ENCODE results near the gene OTUD5. TPM values are rescaled to one million over a fixed set of nuclear protein-coding genes. Genes with fewer than 3 reads are reported as not detected.

Gene OTUD5
- polyA plus RNA-seq, 2 of the 4 experiments (the other 2 are of a cell fraction), result 45.9 to 57.7 TPM

DNA sequence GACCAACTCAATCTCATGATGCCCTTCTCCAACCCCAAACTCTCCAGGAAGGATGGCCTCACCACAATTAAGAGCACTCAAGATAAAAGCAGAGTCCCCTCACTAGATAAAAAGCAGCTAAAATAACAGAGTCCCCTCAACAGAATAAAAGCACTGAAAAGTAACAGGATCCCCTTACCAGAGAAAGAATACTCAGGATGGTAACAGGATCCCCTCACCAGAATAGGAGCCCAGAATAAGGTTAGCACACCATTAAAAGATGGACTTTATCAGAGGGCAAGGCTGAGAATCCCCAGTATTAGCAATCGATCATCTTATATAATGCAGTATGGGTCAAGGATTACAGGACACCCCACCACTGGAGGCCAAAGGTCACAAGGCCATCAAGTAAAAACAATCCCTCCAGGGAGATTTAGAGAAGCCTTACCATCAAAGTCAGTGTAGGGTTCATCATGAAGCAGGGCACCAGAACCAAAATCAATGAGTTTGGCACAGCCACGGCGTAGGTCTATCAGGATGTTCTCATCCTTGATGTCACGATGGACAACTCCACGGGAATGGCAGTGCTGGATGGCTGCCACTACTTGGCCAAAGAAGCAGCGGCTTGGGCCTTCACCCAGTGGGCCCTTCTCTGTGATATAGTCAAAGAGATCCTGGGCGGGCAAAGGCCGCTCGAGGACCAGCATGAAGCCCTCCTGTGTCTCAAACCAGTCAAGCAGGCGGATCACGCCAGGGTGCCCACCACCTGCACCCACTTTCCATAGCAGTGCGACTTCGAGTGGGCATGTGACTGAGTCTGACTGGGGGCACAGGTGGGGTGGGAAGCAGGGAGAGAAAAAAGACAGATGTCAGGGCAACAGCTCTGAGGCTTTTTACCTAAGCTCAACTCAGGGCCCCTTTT lies 42.6 kb downstream of the OTUD5 start:
- ATAC-seq (no peak), FAIRE-seq (no peak), DNase-seq (ENCODE audit: low read depth in 1 of 2, low spot score in 1 of 2) (no peak)
- TF ChIP-seq PHF8 (IDR thresholded peaks at IDR 0.05; ENCODE audit: borderline replicate concordance, low read depth) (no peak), BHLHE40 (IDR thresholded peaks at IDR 0.05; ENCODE audit: low read depth, low read length) (no peak), NFE2L2 (conservative IDR thresholded peaks at IDR 0.05; ENCODE audit: low read length) (no peak), POLR2A (IDR thresholded peaks at IDR 0.05; ENCODE audit: low read length) (no peak), SREBF2 (IDR thresholded peaks at IDR 0.05) (no peak), KDM1A (IDR thresholded peaks at IDR 0.05; ENCODE audit: low read depth) (no peak), RFX5 (IDR thresholded peaks at IDR 0.05) (no peak), ESRRA (IDR thresholded peaks at IDR 0.05; ENCODE audit: borderline replicate concordance, low read length) (no peak)
- TF ChIP-seq, protein P1, sequence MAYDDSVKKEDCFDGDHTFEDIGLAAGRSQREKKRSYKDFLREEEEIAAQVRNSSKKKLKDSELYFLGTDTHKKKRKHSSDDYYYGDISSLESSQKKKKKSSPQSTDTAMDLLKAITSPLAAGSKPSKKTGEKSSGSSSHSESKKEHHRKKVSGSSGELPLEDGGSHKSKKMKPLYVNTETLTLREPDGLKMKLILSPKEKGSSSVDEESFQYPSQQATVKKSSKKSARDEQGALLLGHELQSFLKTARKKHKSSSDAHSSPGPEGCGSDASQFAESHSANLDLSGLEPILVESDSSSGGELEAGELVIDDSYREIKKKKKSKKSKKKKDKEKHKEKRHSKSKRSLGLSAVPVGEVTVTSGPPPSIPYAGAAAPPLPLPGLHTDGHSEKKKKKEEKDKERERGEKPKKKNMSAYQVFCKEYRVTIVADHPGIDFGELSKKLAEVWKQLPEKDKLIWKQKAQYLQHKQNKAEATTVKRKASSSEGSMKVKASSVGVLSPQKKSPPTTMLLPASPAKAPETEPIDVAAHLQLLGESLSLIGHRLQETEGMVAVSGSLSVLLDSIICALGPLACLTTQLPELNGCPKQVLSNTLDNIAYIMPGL (CRISPR knock-in tag; IDR thresholded peaks at IDR 0.05; ENCODE audit: borderline replicate concordance), result no peak
- 94% methylated on average over 13 of the region's 13 CpGs for WGBS (ENCODE audit: missing lambda C conversion rate)
- Histone ChIP-seq H3K4me1 (peaks cover 26% of the 10 kb centered on the region), H3K4me2 (no peak overlapping the region), H3K27ac (no peak overlapping the region), H3K9me3 (no peaks in the 10 kb centered on the region), H3K4me3 (no peak overlapping the region)
- CTCF ChIA-PET, result interaction anchor here (1.6 to 2.2 kb wide), 2 partner anchors 14 to 22 kb away, joined by 6 to 14 read pairs; no protein-coding TSS in a partner anchor
- POLR2A ChIA-PET, result no interaction called here

DNA sequence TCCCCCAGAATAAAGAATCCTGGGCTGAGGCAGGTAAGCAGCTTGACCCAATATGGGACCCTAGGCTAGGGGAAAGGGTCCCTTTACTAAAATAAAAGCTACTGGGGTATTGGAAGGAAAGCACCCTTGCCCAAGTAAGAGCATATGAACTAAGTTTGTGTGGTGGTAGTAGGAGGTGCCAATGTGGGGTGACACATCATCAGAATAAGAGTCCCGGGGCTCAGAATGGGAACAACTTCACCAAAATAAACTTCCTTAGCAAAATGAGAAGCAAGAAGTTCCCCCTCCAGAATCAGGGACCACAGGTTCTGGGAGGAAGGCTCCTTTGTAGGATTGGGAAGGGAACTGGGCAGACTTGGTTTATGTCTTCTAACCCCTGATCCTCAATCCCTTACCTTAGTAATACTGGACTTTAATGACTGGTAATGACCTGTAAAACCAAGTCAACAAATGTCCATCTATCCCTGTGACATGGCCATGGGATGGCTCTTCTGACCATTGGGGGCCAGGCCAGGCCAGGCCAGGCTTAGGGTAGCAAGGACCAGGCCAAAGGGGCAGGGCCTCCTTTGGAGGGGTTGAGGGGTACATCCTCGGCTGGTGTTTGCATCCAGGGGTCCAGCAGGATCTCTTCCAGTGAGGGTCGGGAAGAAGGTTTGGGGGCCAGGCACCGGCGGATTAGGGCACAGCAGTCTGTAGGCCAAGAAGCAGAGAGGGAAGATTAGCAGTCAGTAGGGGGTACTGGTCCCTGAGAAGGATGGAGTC lies 43.6 kb downstream of the OTUD5 start:
- DNase-seq (ENCODE audit: low read depth in 1 of 2, low spot score in 1 of 2) (no peak), FAIRE-seq (no peak), ATAC-seq (no peak)
- Histone ChIP-seq H3K4me1 (peaks cover 22% of the 10 kb centered on the region), H3K9me3 (no peaks in the 10 kb centered on the region), H3K4me3 (no peak overlapping the region), H3K4me2 (no peak overlapping the region), H3K27ac (no peak overlapping the region)
- TF ChIP-seq MYC (IDR thresholded peaks at IDR 0.05; ENCODE audit: borderline replicate concordance, low read length) (no peak), HOXB13 (CRISPR knock-in tag; IDR thresholded peaks at IDR 0.05; ENCODE audit: low read depth) (no peak), NFE2L2 (conservative IDR thresholded peaks at IDR 0.05; ENCODE audit: low read length) (no peak), CBX8 (IDR thresholded peaks at IDR 0.05) (no peak), EP300 (IDR thresholded peaks at IDR 0.05) (no peak), HOXB5 (CRISPR knock-in tag; IDR thresholded peaks at IDR 0.05) (no peak), BHLHE40 (IDR thresholded peaks at IDR 0.05; ENCODE audit: low read depth, low read length) (no peak), JUNB (IDR thresholded peaks at IDR 0.05) (no peak), KDM5A (IDR thresholded peaks at IDR 0.05) (no peak)
- TF ChIP-seq, protein P2, sequence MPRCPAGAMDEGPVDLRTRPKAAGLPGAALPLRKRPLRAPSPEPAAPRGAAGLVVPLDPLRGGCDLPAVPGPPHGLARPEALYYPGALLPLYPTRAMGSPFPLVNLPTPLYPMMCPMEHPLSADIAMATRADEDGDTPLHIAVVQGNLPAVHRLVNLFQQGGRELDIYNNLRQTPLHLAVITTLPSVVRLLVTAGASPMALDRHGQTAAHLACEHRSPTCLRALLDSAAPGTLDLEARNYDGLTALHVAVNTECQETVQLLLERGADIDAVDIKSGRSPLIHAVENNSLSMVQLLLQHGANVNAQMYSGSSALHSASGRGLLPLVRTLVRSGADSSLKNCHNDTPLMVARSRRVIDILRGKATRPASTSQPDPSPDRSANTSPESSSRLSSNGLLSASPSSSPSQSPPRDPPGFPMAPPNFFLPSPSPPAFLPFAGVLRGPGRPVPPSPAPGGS (IDR thresholded peaks at IDR 0.05), result no peak
- TF ChIP-seq, protein P3, sequence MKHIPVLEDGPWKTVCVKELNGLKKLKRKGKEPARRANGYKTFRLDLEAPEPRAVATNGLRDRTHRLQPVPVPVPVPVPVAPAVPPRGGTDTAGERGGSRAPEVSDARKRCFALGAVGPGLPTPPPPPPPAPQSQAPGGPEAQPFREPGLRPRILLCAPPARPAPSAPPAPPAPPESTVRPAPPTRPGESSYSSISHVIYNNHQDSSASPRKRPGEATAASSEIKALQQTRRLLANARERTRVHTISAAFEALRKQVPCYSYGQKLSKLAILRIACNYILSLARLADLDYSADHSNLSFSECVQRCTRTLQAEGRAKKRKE (CRISPR knock-in tag; IDR thresholded peaks at IDR 0.05; ENCODE audit: low read depth), result no peak
- TF ChIP-seq, protein P4, sequence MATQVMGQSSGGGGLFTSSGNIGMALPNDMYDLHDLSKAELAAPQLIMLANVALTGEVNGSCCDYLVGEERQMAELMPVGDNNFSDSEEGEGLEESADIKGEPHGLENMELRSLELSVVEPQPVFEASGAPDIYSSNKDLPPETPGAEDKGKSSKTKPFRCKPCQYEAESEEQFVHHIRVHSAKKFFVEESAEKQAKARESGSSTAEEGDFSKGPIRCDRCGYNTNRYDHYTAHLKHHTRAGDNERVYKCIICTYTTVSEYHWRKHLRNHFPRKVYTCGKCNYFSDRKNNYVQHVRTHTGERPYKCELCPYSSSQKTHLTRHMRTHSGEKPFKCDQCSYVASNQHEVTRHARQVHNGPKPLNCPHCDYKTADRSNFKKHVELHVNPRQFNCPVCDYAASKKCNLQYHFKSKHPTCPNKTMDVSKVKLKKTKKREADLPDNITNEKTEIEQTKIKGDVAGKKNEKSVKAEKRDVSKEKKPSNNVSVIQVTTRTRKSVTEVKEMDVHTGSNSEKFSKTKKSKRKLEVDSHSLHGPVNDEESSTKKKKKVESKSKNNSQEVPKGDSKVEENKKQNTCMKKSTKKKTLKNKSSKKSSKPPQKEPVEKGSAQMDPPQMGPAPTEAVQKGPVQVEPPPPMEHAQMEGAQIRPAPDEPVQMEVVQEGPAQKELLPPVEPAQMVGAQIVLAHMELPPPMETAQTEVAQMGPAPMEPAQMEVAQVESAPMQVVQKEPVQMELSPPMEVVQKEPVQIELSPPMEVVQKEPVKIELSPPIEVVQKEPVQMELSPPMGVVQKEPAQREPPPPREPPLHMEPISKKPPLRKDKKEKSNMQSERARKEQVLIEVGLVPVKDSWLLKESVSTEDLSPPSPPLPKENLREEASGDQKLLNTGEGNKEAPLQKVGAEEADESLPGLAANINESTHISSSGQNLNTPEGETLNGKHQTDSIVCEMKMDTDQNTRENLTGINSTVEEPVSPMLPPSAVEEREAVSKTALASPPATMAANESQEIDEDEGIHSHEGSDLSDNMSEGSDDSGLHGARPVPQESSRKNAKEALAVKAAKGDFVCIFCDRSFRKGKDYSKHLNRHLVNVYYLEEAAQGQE (IDR thresholded peaks at IDR 0.05), result no peak
- ChIA-PET CTCF (interaction anchor here (0.6 to 0.9 kb wide), 2 partner anchors 20 to 158 kb away, joined by 3 read pairs; no protein-coding TSS in a partner anchor), POLR2A (interaction anchor here (0.7 kb wide), 1 partner anchor 22 kb away, joined by 5 read pairs; no protein-coding TSS in a partner anchor)
- WGBS (ENCODE audit: missing lambda C conversion rate), result 81% methylated on average over 1 of the region's 5 CpGs

Measured in A549 (cell line).